ENCODE data around the gene TATDN2.

The TATDN2 gene

GRCh38 chr3:10224794-10225665 lies 23.2 kb upstream of the TATDN2 start:
- H3K36me3 ChIP-seq: peaks cover 26% of the 10 kb centered on the region
- no peaks in the 10 kb centered on the region for H3K9me3 ChIP-seq
- H3K4me3 ChIP-seq (ENCODE audit: low read depth in 1 of 2, low read length in 1 of 2): peak overlapping the region; percentile 12
- peak overlapping the region; percentile 81 for H3K27ac ChIP-seq
- no peaks in the 10 kb centered on the region for H3K27me3 ChIP-seq
- peak; percentile 81 for TF ChIP-seq CTCF (IDR thresholded peaks at IDR 0.05)
- peaks cover 66 to 67% of the 10 kb centered on the region in 2 experiments for H3K4me1 ChIP-seq (ENCODE audit: control insufficient read depth in 1 of 2, insufficient read depth in 1 of 2, low read depth in 1 of 2, low read length in 1 of 2)

GRCh38 chr3:10226293-10226692 lies 22.0 kb upstream of the TATDN2 start:
- Histone ChIP-seq H3K36me3 (peaks cover 20% of the 10 kb centered on the region), H3K9me3 (no peaks in the 10 kb centered on the region), H3K4me1 (ENCODE audit: control insufficient read depth in 1 of 2, insufficient read depth in 1 of 2, low read depth in 1 of 2, low read length in 1 of 2) (peaks cover 78 to 80% of the 10 kb centered on the region in 2 experiments), H3K27ac (peak overlapping the region; percentile 81), H3K4me3 (ENCODE audit: low read depth in 1 of 2, low read length in 1 of 2) (no peak overlapping the region), H3K27me3 (no peaks in the 10 kb centered on the region)
- TF ChIP-seq CTCF (IDR thresholded peaks at IDR 0.05): no peak

- Histone ChIP-seq H3K27me3 (no peaks in the 10 kb centered on the region), H3K4me3 (ENCODE audit: low read depth in 1 of 2, low read length in 1 of 2) (peak overlapping the region; percentile 15 to 24), H3K36me3 (no peaks in the 10 kb centered on the region), H3K9me3 (no peaks in the 10 kb centered on the region), H3K4me1 (ENCODE audit: control insufficient read depth in 1 of 2, insufficient read depth in 1 of 2, low read depth in 1 of 2, low read length in 1 of 2) (peaks cover 91% of the 10 kb centered on the region in 2 experiments), H3K27ac (peak overlapping the region; percentile 87)
- TF ChIP-seq CTCF (IDR thresholded peaks at IDR 0.05): no peak
Observed at GRCh38 chr3:10228248-10228950, 19.9 kb upstream of the TATDN2 start.

- Histone ChIP-seq H3K27ac (peak overlapping the region; percentile 87), H3K27me3 (no peaks in the 10 kb centered on the region), H3K4me3 (ENCODE audit: low read depth in 1 of 2, low read length in 1 of 2) (no peak overlapping the region), H3K9me3 (no peaks in the 10 kb centered on the region), H3K4me1 (ENCODE audit: control insufficient read depth in 1 of 2, insufficient read depth in 1 of 2, low read depth in 1 of 2, low read length in 1 of 2) (peaks cover 80% of the 10 kb centered on the region in 2 experiments), H3K36me3 (peaks cover 11% of the 10 kb centered on the region)
- no peak for TF ChIP-seq CTCF (IDR thresholded peaks at IDR 0.05)
Observed at GRCh38 chr3:10229576-10229975, 18.7 kb upstream of the TATDN2 start.

GRCh38 chr3:10232137-10232536 lies 16.1 kb upstream of the TATDN2 start:
- H3K36me3 ChIP-seq: peaks cover 24% of the 10 kb centered on the region
- peak overlapping the region; percentile 69 for H3K27ac ChIP-seq
- H3K9me3 ChIP-seq: no peaks in the 10 kb centered on the region
- peaks cover 54 to 57% of the 10 kb centered on the region in 2 experiments for H3K4me1 ChIP-seq (ENCODE audit: control insufficient read depth in 1 of 2, insufficient read depth in 1 of 2, low read depth in 1 of 2, low read length in 1 of 2)
- H3K27me3 ChIP-seq: no peaks in the 10 kb centered on the region
- H3K4me3 ChIP-seq (ENCODE audit: low read depth in 1 of 2, low read length in 1 of 2): peak overlapping the region; percentile 19 to 28
- TF ChIP-seq CTCF (IDR thresholded peaks at IDR 0.05): no peak

Measured in neutrophil (primary cell).